IgD-negative memory B cell (primary cell): Measurements from ENCODE around the gene PHACTR3. TPM values are rescaled to one million over a fixed set of nuclear protein-coding genes. Genes with fewer than 3 reads are reported as not detected.

Source experiments
- H3K27ac Mint-ChIP-seq, 3 donors: one replicate each; pipeline ENCODE4 v1.8.0; 2020 to 2022; ENCODE audit warnings: mild to moderate bottlenecking in 3 of 3, mixed read lengths in 3 of 3, moderate library complexity in 1 of 3
- H3K27me3 Mint-ChIP-seq: one replicate; pipeline ENCODE4 v1.8.0; 2021; ENCODE audit warnings: mixed read lengths
- H3K36me3 Mint-ChIP-seq: one replicate; pipeline ENCODE4 v1.8.0; 2020; ENCODE audit warnings: mild to moderate bottlenecking, mixed read lengths
- H3K4me1 Mint-ChIP-seq, 3 donors: one replicate each; pipeline ENCODE4 v1.8.0; 2020 to 2022; ENCODE audit warnings: mixed read lengths in 3 of 3, mild to moderate bottlenecking in 1 of 3
- H3K4me3 Mint-ChIP-seq, 4 donors: one replicate each; pipeline ENCODE4 v1.8.0; 2020 to 2022; ENCODE audit warnings: mild to moderate bottlenecking in 4 of 4, mixed read lengths in 4 of 4, moderate library complexity in 3 of 4
- H3K9me3 Mint-ChIP-seq, 3 donors: one replicate each; pipeline ENCODE4 v1.8.0; 2020 to 2021; ENCODE audit warnings: mixed read lengths in 3 of 3, mild to moderate bottlenecking in 1 of 3
- polyA plus RNA-seq: library from polyadenylated mRNA; unstranded; fragments of 300-500 nt; fragmentation: Illumina TruSeq; gene quantifications from one replicate; pipeline ENCODE4 v1.2.3, GENCODE V29; 2021

The PHACTR3 gene
- polyA plus RNA-seq, 1 donor from 2014 or later, result not detected

DNA sequence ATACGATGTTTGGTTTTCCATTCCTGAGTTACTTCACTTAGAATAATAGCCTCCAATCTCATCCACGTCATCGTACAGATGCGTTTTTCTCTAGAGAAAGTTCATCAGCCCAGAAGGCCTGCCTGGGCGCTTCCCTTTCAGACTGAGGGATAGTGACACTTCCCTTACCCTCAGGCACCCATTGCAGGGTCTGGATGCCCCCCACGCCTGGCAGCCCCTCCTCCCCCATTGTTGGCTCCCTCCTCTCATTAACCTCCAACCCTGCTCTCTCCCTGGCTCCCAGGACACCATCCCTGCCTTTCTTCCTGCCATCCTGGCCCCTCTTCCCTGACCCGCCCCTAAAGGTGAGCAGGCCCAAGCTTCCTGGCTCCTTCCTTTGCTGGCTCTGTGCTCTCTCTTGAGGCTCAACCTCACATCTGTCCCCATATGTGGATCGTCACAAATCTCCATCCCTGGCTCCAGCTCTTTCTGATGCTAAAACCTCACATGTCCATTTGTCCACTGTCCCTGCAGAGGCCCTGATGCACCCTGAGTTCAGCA, 183.9 kb downstream of the PHACTR3 start:
- Mint-ChIP-seq H3K9me3 (peaks cover 0 to 18% (median 9%) of the 10 kb centered on the region in 3 donors), H3K4me3 (no peak overlapping the region), H3K27me3 (peaks cover 2% of the 10 kb centered on the region), H3K4me1 (no peaks in the 10 kb centered on the region), H3K27ac (no peak overlapping the region), H3K36me3 (peaks cover 1% of the 10 kb centered on the region)

DNA sequence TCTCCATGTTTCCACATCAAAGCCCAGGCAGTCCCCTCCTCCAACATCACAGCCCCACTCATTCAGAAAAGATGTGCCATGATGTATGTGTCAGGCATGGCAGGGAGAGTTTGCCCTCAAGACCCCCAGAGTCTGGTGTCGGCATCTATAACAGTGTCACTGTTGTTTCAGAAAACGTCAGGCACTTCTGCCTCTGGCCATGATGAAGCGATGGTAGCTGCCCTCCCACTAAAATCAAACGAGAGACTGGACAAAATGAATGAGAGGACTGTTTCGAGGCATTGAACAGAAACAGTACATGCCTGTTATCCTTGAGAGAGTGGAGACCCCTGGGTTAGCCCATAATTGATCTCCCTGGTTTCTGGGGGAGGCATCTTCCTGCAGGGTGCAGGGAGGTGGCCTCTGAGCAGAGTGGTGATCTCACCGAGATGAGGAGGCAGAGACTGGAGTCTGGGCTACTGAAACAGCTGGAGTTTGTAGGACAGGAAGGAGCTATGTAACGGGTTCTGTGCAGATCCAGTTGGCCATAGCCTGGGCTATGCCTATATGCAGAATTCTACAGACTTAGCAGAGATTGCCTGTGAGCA, 184.6 kb downstream of the PHACTR3 start:
- H3K27ac Mint-ChIP-seq, result no peak overlapping the region
- H3K27me3 Mint-ChIP-seq, result peaks cover 2% of the 10 kb centered on the region
- H3K9me3 Mint-ChIP-seq, result peaks cover 0 to 20% (median 9%) of the 10 kb centered on the region in 3 donors
- peaks cover 1% of the 10 kb centered on the region for H3K36me3 Mint-ChIP-seq
- no peaks in the 10 kb centered on the region for H3K4me1 Mint-ChIP-seq
- H3K4me3 Mint-ChIP-seq, result no peak overlapping the region

DNA sequence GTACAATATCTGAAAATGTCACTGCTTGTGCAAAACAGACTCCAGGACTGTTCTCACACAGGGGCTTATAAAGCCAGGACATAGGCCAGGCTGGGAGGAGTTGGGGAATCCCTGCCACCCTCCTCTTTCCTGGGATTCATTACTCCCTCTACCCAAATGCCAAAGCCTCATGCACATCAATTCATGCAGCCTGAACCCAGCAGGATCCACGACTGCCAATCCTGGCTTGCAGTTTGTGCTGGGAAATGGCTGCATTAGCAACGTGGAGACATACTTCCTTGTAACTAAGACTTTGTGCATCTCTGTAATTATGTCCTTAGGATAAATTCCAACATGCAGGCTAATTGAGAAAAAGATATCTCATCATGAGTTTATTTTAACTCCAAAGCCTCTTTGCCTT, 185.3 kb downstream of the PHACTR3 start:
- no peaks in the 10 kb centered on the region for H3K4me1 Mint-ChIP-seq
- H3K4me3 Mint-ChIP-seq, result no peak overlapping the region
- peaks cover 0 to 23% (median 11%) of the 10 kb centered on the region in 3 donors for H3K9me3 Mint-ChIP-seq
- no peak overlapping the region for H3K27ac Mint-ChIP-seq
- H3K36me3 Mint-ChIP-seq, result peaks cover 1% of the 10 kb centered on the region
- peaks cover 2% of the 10 kb centered on the region for H3K27me3 Mint-ChIP-seq

DNA sequence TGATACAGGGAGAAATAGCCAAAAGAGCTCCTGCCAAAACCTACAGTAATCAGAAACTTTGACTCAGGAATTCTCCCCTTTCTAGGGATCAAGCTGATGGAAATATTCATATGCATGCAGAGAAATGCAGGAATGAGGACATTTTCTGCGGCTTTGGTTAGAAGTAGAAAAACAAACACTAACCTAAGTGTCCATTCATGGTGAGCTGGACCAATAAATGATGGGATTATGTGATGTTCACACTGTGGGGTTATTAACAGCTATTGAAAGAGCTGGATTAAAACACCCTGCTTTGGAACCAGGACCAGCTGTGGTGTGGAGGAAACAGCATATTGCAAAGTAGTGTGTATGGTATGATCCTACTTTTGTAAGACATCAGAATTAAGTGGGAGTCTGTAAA, 186.0 kb downstream of the PHACTR3 start:
- Mint-ChIP-seq H3K27ac (no peak overlapping the region), H3K4me3 (no peak overlapping the region), H3K27me3 (peaks cover 2% of the 10 kb centered on the region), H3K9me3 (peaks cover 0 to 23% (median 16%) of the 10 kb centered on the region in 3 donors), H3K36me3 (peaks cover 1% of the 10 kb centered on the region), H3K4me1 (no peaks in the 10 kb centered on the region)

DNA sequence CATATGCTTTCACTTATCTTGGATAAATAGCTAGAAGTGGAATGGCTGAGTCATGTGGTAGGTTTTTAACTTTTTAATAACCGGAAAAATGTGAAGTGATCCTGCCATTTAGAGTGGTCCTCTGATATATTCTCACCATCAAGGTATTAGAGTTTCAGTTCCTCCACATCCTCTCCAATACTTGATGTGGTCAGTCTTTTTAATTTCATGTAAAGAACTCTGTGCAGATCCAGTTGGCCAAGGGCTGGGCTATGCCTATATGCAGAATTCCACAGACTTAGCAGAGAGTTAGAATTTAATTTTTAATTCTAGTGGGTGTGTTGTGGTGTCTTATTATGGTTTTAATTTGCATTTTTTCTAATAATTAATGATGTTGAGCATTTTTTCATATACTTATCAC, 188.0 kb downstream of the PHACTR3 start:
- no peak overlapping the region for H3K27ac Mint-ChIP-seq
- H3K36me3 Mint-ChIP-seq, result no peaks in the 10 kb centered on the region
- H3K4me1 Mint-ChIP-seq, result no peaks in the 10 kb centered on the region

DNA sequence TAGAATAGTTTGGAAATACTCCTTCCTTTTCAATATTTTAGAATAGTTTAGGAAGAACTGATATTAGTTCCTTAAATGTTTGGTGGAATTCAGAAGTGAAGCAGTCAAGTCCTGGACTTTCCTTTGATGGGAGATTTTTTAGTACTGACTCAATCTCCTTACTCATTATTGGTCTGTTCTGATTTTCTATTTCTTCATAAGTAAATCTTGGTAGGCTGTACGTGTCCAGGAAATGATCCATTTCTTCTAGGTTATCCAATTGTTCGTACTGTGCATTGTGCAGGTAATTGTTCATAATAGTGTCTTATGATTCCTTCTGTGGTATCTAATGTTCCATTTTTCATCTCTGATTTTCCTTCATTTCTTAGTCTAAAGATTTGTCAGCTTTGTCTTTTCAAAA, 190.2 kb downstream of the PHACTR3 start:
- no peak overlapping the region for H3K4me3 Mint-ChIP-seq
- H3K27ac Mint-ChIP-seq, result no peak overlapping the region
- H3K4me1 Mint-ChIP-seq, result no peaks in the 10 kb centered on the region
- H3K27me3 Mint-ChIP-seq, result peaks cover 2% of the 10 kb centered on the region
- no peaks in the 10 kb centered on the region for H3K36me3 Mint-ChIP-seq
- H3K9me3 Mint-ChIP-seq, result peaks cover 2 to 31% (median 20%) of the 10 kb centered on the region in 3 donors

More for the DNA sequence above, 188.0 kb downstream of the PHACTR3 start:
- Mint-ChIP-seq H3K9me3 (peaks cover 2 to 34% (median 20%) of the 10 kb centered on the region in 3 donors), H3K4me3 (no peak overlapping the region), H3K27me3 (peaks cover 2% of the 10 kb centered on the region)

DNA sequence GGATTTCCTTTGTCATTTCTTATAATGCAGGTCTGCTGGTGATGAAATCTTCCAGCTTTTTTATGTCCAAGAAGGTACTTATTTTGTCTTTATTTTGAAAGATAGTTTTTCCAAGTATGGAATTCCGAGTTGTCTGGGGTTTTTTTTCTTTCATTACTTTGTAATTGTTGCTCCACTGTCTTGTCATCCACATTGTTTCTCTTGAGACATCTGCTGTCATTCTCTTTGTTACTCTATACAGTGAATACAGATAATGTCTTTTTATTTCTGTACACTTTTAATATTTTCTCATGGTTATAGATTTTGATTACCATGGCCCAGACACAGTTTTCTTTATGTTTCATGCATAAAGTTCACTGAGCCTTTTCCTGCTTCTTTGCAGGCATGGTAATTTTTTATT, 196.0 kb downstream of the PHACTR3 start:
- H3K27ac Mint-ChIP-seq, result no peak overlapping the region
- H3K27me3 Mint-ChIP-seq, result peaks cover 9% of the 10 kb centered on the region
- H3K4me3 Mint-ChIP-seq, result no peak overlapping the region
- peaks cover 0 to 1% (median 0%) of the 10 kb centered on the region in 3 donors for H3K4me1 Mint-ChIP-seq
- peaks cover 4 to 37% (median 8%) of the 10 kb centered on the region in 3 donors for H3K9me3 Mint-ChIP-seq
- peaks cover 3% of the 10 kb centered on the region for H3K36me3 Mint-ChIP-seq

DNA sequence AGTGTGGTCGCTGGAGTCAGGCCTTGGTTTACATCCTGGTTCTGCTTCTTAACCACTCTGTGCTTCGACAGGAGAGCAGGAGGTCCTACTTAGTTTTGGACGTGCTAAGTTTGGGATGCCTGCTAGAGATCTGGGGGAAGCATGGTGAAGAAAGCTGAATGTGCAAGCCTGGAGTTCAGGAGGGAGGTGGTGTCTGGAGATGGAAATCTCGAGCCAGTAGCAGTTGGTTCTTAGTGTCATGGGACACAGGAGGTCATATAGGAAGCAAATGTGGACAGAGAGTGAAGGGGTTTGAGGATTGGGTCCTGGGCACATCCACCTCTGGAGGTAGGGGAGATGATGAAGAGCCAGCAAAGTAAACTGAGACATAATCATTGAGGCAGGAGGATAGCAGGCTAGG, 197.7 kb downstream of the PHACTR3 start:
- Mint-ChIP-seq H3K9me3 (peaks cover 3 to 27% (median 6%) of the 10 kb centered on the region in 3 donors), H3K4me3 (no peak overlapping the region), H3K27ac (no peak overlapping the region), H3K36me3 (peaks cover 3% of the 10 kb centered on the region), H3K27me3 (peaks cover 9% of the 10 kb centered on the region), H3K4me1 (peaks cover 0 to 1% (median 0%) of the 10 kb centered on the region in 3 donors)

DNA sequence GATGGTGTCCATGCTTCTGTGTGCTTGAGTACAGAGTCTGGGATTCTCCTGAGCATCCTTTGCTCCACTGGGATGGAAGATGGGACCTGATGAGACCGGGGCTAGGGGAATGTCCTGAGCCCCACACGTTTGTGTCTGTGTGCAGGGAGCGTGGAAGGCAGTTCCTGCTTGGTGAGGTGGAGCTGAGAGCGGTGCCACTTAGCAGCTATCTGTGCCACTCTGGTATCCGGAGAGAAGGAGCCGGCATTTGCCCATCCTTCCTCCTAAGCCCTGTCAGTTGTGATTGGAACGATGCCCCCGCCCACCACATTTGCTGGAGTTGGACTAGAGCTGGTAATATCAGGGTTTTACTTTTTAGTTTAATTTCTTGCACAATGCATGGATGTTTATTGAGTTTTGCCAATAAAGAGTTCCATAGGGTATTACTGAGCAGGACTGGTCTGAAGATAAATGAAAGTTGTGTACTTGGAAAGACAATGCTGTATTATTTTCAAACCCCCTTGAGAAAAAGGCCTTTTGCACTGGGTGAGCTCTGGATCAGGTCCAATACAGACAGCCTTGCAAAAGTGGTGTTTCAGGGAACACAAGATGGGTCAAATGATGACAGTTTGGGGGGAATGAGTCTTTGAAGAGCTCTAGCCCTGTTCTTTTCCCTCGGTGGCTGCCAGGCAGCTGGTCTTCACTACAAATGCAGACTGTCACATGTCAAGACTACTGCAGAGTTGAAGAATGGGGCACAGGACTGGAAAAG, 198.3 kb downstream of the PHACTR3 start:
- peaks cover 0 to 1% (median 0%) of the 10 kb centered on the region in 3 donors for H3K4me1 Mint-ChIP-seq
- peaks cover 9% of the 10 kb centered on the region for H3K27me3 Mint-ChIP-seq
- H3K9me3 Mint-ChIP-seq, result peaks cover 3 to 27% (median 4%) of the 10 kb centered on the region in 3 donors
- peaks cover 3% of the 10 kb centered on the region for H3K36me3 Mint-ChIP-seq
- no peak overlapping the region for H3K27ac Mint-ChIP-seq
- no peak overlapping the region for H3K4me3 Mint-ChIP-seq

DNA sequence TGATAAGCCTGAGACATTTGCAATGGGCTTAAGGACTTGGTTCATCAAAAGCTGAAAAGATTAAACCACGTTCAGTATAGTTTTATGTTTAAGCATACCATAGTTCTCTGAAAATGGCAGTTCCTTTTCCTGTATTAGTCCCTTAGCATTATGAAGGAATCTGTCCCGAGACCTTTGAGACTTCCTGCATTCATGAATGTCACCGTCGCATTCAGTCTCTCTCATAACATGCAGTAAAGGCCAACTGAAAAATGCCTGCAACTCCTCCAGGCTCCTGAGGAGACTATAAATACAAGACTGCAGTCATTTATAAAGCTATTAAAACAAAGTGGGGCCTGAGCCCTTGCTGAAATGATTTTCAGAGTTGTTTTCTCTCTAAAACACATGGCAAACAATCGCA, 200.0 kb downstream of the PHACTR3 start:
- Mint-ChIP-seq H3K4me1 (peaks cover 0 to 1% (median 0%) of the 10 kb centered on the region in 3 donors), H3K4me3 (no peak overlapping the region), H3K27ac (no peak overlapping the region), H3K36me3 (peaks cover 3% of the 10 kb centered on the region), H3K27me3 (peaks cover 9% of the 10 kb centered on the region), H3K9me3 (peaks cover 3 to 23% (median 4%) of the 10 kb centered on the region in 3 donors)

DNA sequence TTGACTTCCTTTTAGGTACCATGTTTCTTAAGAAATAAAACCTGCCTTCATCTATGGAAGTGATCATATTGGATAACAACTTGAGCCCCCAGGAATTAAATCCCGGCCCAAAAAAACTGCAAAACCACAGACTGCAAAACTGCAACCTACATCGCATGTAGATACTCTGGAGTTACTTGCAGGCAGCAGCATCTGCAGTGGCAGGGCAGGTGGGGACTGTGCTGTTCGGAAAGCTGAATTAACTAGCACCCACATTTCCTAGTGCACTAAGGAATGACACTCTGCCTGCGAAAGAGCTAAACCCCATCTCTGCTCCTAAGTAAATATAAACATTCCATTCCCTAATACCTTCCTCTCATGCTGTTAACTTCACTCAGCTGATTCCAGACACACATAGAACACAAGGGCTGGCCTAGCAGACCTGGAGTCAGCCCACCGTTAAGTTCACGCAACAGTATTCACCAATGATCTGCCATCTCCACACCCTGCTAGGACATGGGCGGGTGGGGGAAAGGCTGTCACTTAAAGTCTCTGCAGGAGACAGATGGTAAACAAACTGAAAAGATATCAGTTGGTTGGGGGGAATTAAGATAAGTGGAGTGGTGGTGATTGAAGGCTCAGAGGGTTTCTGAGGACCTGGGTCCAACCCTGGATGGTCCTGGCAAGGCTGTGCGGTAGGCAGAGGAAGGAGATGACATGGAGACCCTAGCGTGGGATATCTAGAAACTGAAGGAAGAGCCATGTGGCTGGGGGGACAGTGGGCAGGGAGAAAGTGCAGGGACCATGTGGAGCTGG, 200.7 kb downstream of the PHACTR3 start:
- H3K27ac Mint-ChIP-seq, result peak overlapping the region in 1 of 3 donors; percentile 33
- no peak overlapping the region for H3K4me3 Mint-ChIP-seq
- peaks cover 9% of the 10 kb centered on the region for H3K27me3 Mint-ChIP-seq
- peaks cover 0 to 1% (median 0%) of the 10 kb centered on the region in 3 donors for H3K4me1 Mint-ChIP-seq
- peaks cover 0 to 23% (median 3%) of the 10 kb centered on the region in 3 donors for H3K9me3 Mint-ChIP-seq
- peaks cover 3% of the 10 kb centered on the region for H3K36me3 Mint-ChIP-seq

DNA sequence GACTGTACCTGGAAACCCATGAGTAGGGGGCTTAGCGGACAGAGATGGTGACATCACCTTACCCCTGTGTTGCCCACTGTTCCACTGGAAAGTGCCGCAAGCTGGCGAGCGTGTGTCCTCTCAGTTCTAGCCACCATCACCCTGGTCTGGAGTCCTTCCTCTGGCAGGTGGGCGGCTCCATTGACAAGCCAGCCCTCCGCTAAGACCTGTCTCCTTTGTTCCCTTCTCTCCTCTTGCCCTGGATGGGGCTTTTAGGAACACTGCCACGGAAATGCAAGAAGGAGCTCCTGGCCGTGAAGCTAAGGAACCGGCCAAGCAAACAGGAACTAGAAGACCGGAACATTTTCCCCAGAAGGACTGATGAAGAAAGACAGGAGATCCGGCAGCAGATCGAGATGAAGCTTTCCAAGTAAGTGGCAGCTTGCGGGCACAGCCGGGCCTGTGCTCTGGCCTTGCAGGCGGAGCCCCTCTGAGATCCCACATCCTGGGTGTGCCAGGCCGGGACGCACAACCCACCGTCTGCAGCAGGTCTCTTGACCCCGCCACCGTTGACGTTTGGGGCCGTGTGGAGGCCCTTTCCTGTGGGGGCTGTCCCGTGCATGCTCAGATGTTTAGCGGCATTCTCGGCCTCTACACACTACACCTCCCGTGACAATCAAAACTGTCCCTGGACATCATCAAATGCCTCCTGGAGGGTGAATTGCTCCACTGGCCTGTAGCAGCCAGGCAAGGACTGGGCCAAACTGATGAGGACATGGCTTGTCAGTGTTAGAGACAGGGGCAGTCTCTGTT, 201.6 kb downstream of the PHACTR3 start:
- no peak overlapping the region for H3K27ac Mint-ChIP-seq
- H3K36me3 Mint-ChIP-seq, result peaks cover 3% of the 10 kb centered on the region
- peaks cover 9% of the 10 kb centered on the region for H3K27me3 Mint-ChIP-seq
- peaks cover 0 to 1% (median 0%) of the 10 kb centered on the region in 3 donors for H3K4me1 Mint-ChIP-seq
- H3K9me3 Mint-ChIP-seq, result peaks cover 0 to 14% (median 3%) of the 10 kb centered on the region in 3 donors
- H3K4me3 Mint-ChIP-seq, result no peak overlapping the region

DNA sequence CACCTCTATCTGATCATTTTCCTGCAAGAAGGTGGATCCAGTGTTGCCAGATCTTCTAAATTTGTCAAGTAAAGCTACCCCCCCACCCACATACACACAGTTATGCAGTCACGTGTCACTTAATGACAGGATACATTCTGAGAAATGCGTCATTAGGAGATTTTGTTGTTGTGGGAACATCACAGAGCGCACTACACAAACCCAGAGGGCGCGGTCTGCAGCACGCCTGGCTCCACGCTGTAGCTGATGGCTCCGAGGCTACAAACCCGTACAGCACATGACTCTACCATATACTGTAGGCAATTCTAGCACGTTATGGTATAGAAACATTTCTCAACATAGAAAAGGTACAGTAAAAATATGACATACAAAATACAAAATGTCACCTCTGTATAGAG, 202.2 kb downstream of the PHACTR3 start:
- Mint-ChIP-seq H3K36me3 (peaks cover 3% of the 10 kb centered on the region), H3K4me1 (peaks cover 0 to 1% (median 0%) of the 10 kb centered on the region in 3 donors), H3K4me3 (no peak overlapping the region), H3K9me3 (peaks cover 0 to 8% (median 0%) of the 10 kb centered on the region in 3 donors), H3K27me3 (peaks cover 7% of the 10 kb centered on the region), H3K27ac (no peak overlapping the region)
